ENCODE data around the gene POLR3B.

GRCh38 chr12:106415134-106415533 is 57.6 kb downstream of the POLR3B start:
- no peak for TF ChIP-seq CTCF (IDR thresholded peaks at IDR 0.05)
- TF ChIP-seq POLR2A (IDR thresholded peaks at IDR 0.05) = no peak

Measured in esophagus squamous epithelium (tissue), 4 donors.